Loucy (cell line): ENCODE measurements around the gene PRKAG3.

Experiments used
- H2AFZ ChIP-seq: fragments of 200-600 bp; sonication (generic); 2 replicates; pipeline ENCODE4 v1.6.0; 2016; ENCODE audit warnings: antibody characterized with exemption, mild to moderate bottlenecking, low read length, moderate library complexity
- H3F3A ChIP-seq: fragments of 200-600 bp; 2 replicates; pipeline ENCODE4 v1.6.0; 2016; ENCODE audit warnings: antibody characterized with exemption, low read depth, mild to moderate bottlenecking
- H3K27me3 ChIP-seq: fragments of 200-600 bp; sonication (generic); 2 replicates; pipeline ENCODE4 v1.6.1; 2014; ENCODE audit warnings: low read length, mild to moderate bottlenecking; ENCODE audit not compliant: insufficient read depth, poor library complexity, severe bottlenecking
- H3K36me3 ChIP-seq: fragments of 200-600 bp; sonication (generic); 2 replicates; pipeline ENCODE4 v1.6.1; 2016; ENCODE audit warnings: low read length; ENCODE audit not compliant: insufficient read depth
- H3K4me1 ChIP-seq: fragments of 200-600 bp; sonication (generic); 2 replicates; pipeline ENCODE4 v1.5.1; 2014; ENCODE audit warnings: low read length, mild to moderate bottlenecking; ENCODE audit not compliant: insufficient read depth, poor library complexity, severe bottlenecking
- H3K4me2 ChIP-seq: fragments of 200-600 bp; sonication (generic); 2 replicates; pipeline ENCODE4 v1.6.0; 2014; ENCODE audit warnings: antibody characterized with exemption, low read length, low read depth, mild to moderate bottlenecking; ENCODE audit not compliant: poor library complexity, severe bottlenecking
- H3K4me3 ChIP-seq: fragments of 200-600 bp; sonication (generic); 2 replicates; pipeline ENCODE4 v1.5.1; 2014; ENCODE audit warnings: low read length, mild to moderate bottlenecking, mixed read lengths; ENCODE audit not compliant: poor library complexity, severe bottlenecking
- H3K79me2 ChIP-seq: fragments of 200-600 bp; sonication (generic); 2 replicates; pipeline ENCODE4 v1.6.1; 2014; ENCODE audit warnings: low read length; ENCODE audit not compliant: insufficient read depth
- H3K9ac ChIP-seq: fragments of 200-600 bp; sonication (generic); 2 replicates; pipeline ENCODE4 v1.6.0; 2014; ENCODE audit warnings: mild to moderate bottlenecking, low read depth, low read length, moderate library complexity; ENCODE audit not compliant: poor library complexity, severe bottlenecking
- H3K9me2 ChIP-seq: fragments of 200-600 bp; sonication (generic); replicated peaks from 2 replicates; pipeline ENCODE4 v1.6.1; 2016; ENCODE audit warnings: low read depth, low read length, mixed read lengths
- H3K9me3 ChIP-seq: fragments of 200-600 bp; sonication (generic); 2 replicates; pipeline ENCODE4 v1.6.1; 2014; ENCODE audit warnings: mild to moderate bottlenecking, antibody characterized with exemption, low read length, low read depth; ENCODE audit not compliant: insufficient read depth
- H4K20me1 ChIP-seq: fragments of 200-600 bp; sonication (generic); 2 replicates; pipeline ENCODE4 v1.6.0; 2014; ENCODE audit warnings: antibody characterized with exemption, low read length, mild to moderate bottlenecking; ENCODE audit not compliant: insufficient read depth, poor library complexity, severe bottlenecking
- EZH2phosphoT487 ChIP-seq: fragments of 200-600 bp; IDR thresholded peaks from 2 replicates; pipeline ENCODE4 v1.6.1; 2018; ENCODE audit warnings: antibody characterized with exemption, mild to moderate bottlenecking, moderate library complexity, borderline replicate concordance
- TF ChIP-seq, protein P1 (sequence below): fragments of 200-600 bp; sonication (generic); conservative IDR thresholded peaks from 2 replicates; pipeline ENCODE4 v1.5.1; 2014; ENCODE audit warnings: mild to moderate bottlenecking, antibody characterized with exemption, low read length

PRKAG3 gene

DNA sequence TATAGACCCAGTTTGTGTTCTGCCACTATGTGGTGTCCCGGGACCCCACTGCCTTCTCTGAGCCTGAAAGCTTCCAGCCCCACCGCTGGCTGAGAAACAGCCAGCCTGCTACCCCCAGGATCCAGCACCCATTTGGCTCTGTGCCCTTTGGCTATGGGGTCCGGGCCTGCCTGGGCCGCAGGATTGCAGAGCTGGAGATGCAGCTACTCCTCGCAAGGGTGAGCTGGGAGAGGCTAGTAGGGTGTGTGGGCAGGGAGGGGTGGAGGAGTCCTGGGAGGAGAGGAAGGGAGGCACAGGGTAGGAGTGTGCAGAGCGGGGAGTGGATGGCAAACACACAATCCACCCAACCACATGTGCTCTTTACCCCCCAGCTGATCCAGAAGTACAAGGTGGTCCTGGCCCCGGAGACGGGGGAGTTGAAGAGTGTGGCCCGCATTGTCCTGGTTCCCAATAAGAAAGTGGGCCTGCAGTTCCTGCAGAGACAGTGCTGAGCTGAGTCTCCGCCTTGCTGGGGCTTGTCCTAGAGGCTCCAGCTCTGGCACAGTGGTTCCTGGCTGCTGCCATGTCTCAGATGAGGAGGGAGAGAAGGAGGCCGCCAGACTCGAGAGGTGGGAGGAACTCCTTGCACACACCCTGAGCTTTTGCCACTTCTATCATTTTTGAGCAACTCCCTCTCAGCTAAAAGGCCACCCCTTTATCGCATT, 16.9 kb downstream of the PRKAG3 start:
- no peaks in the 10 kb centered on the region for H3K79me2 ChIP-seq
- no peaks in the 10 kb centered on the region for H3K9me3 ChIP-seq
- no peak overlapping the region for H3K4me3 ChIP-seq
- H2AFZ ChIP-seq, result no peak overlapping the region
- H3F3A ChIP-seq, result no peaks in the 10 kb centered on the region
- no peaks in the 10 kb centered on the region for H3K9me2 ChIP-seq
- H3K4me2 ChIP-seq, result no peak overlapping the region
- H3K4me1 ChIP-seq, result no peaks in the 10 kb centered on the region
- H4K20me1 ChIP-seq, result no peaks in the 10 kb centered on the region
- H3K36me3 ChIP-seq, result no peaks in the 10 kb centered on the region
- no peak for TF ChIP-seq EZH2phosphoT487
- H3K9ac ChIP-seq, result no peak overlapping the region
- no peaks in the 10 kb centered on the region for H3K27me3 ChIP-seq

DNA sequence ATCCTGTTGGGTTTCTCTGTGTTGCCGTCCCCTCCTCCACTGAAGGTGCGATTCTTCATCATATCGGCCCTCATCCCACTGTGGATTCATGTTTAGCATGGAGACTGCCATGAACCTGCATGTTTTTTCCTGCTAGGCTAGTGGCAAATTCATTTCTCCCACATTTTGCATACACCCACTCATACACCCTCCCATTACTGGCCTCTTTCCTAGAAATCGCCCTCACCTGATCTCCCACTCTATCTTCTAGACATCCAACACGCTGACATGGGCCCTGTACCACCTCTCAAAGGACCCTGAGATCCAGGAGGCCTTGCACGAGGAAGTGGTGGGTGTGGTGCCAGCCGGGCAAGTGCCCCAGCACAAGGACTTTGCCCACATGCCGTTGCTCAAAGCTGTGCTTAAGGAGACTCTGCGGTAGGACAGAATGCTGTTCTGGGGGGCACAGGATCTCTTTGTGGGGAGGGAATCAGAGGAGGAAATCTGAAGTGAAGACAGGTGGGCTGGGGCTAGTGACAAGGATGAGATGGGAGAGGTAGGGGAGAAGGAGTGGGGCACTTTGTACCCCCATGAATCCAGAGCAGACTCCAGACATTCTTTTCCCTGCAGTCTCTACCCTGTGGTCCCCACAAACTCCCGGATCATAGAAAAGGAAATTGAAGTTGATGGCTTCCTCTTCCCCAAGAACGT, 17.7 kb downstream of the PRKAG3 start:
- no peaks in the 10 kb centered on the region for H3K79me2 ChIP-seq
- no peaks in the 10 kb centered on the region for H3K27me3 ChIP-seq
- H3K4me1 ChIP-seq, result no peaks in the 10 kb centered on the region
- no peak overlapping the region for H3K9ac ChIP-seq
- H3K9me2 ChIP-seq, result no peaks in the 10 kb centered on the region
- H3F3A ChIP-seq, result no peaks in the 10 kb centered on the region
- H3K4me3 ChIP-seq, result no peak overlapping the region
- H3K36me3 ChIP-seq, result no peaks in the 10 kb centered on the region
- no peak for TF ChIP-seq EZH2phosphoT487
- TF ChIP-seq, protein P1, sequence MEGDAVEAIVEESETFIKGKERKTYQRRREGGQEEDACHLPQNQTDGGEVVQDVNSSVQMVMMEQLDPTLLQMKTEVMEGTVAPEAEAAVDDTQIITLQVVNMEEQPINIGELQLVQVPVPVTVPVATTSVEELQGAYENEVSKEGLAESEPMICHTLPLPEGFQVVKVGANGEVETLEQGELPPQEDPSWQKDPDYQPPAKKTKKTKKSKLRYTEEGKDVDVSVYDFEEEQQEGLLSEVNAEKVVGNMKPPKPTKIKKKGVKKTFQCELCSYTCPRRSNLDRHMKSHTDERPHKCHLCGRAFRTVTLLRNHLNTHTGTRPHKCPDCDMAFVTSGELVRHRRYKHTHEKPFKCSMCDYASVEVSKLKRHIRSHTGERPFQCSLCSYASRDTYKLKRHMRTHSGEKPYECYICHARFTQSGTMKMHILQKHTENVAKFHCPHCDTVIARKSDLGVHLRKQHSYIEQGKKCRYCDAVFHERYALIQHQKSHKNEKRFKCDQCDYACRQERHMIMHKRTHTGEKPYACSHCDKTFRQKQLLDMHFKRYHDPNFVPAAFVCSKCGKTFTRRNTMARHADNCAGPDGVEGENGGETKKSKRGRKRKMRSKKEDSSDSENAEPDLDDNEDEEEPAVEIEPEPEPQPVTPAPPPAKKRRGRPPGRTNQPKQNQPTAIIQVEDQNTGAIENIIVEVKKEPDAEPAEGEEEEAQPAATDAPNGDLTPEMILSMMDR, result no peak
- no peak overlapping the region for H2AFZ ChIP-seq
- H3K4me2 ChIP-seq, result no peak overlapping the region
- H4K20me1 ChIP-seq, result no peaks in the 10 kb centered on the region
- no peaks in the 10 kb centered on the region for H3K9me3 ChIP-seq

DNA sequence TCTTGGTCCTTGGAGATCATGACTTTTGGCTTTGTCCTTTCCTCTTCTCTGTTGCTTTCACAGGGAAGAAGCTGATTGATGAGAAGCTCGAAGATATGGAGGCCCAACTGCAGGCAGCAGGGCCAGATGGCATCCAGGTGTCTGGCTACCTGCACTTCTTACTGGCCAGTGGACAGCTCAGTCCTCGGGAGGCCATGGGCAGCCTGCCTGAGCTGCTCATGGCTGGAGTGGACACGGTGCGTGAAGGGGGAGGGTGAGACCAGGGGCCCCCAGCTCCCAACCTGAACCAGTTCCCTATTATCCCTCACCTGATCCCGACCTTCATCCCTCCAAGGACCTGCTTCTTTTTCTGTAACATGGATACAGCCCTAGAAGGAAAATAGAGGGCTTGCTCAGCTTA, 18.7 kb downstream of the PRKAG3 start:
- no peak overlapping the region for H2AFZ ChIP-seq
- no peaks in the 10 kb centered on the region for H3F3A ChIP-seq
- no peak overlapping the region for H3K4me2 ChIP-seq
- no peaks in the 10 kb centered on the region for H3K9me2 ChIP-seq
- no peak overlapping the region for H3K9ac ChIP-seq
- H3K4me3 ChIP-seq, result no peak overlapping the region
- TF ChIP-seq, protein P1, result no peak
- no peak for TF ChIP-seq EZH2phosphoT487
- H3K79me2 ChIP-seq, result no peaks in the 10 kb centered on the region
- H3K9me3 ChIP-seq, result no peaks in the 10 kb centered on the region
- H3K36me3 ChIP-seq, result no peaks in the 10 kb centered on the region
- H4K20me1 ChIP-seq, result no peaks in the 10 kb centered on the region
- H3K4me1 ChIP-seq, result no peaks in the 10 kb centered on the region
- H3K27me3 ChIP-seq, result no peaks in the 10 kb centered on the region
